HG02970 (cell line): ENCODE results near the gene ADIPOQ.
"Not testable (repeated sequence)": the region's sequence is repeated elsewhere in the genome, so short reads cannot be mapped to it uniquely, and the experiment has no call there.

ENCODE experiments used
- ATAC-seq: cut with Tn5 transposase; IDR thresholded peaks from one replicate; pipeline ENCODE4 v1.9.1; 2021; ENCODE audit warnings: mild to moderate bottlenecking, moderate library complexity, moderate number of reproducible peaks; ENCODE audit not compliant: unreplicated experiment, low FRiP score

ADIPOQ gene

DNA sequence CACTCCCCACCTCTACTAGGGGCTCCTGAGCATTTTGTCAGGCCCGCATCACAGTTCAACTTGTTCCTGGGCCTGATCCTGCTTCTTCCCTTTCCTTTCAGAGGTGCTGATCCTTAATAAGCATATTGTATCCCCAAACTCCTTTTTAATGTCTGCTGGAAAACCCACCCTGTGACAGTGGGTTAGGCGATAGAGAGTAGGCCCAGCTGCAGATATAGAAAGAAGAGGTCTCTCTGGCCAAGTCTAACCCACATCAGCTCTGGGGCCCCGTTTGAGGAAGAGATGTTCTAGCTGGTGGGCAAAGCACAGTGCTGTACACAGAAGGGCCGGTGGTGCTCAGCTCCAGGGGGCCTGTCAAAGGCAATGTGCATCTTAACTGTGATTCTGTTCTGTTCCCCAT, 53.5 kb downstream of the ADIPOQ start:
- no peak for ATAC-seq

GRCh38 chr3:186896875-186897274, 54.4 kb downstream of the ADIPOQ start:
- no peak for ATAC-seq

DNA sequence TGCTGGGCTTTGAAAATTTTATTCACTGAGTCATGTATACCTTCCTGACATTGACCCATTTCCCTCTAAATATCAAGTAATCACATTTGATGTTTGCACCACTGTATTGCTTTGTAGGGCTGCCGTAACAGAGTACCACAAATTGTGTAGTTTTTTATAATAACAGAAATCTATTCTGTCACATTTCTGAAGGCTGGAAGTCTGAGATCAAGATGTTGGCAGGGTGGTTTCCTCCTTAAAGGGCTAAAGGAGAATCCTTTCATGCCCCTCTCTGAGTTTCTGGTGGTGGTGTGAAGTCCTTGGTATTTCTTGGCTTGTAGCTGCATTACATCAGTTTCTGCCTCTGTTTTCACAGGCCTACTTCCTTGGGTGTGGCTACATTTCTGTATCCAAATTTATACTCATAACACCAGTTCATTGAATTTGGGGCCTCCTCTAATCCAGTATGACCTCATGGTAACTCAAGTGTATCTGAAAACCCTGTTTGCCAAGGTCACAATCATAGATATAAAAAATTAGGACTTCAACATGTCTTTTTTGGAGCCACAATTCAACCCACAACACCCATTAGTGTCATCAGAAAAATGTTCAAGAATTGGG, 58.7 kb downstream of the ADIPOQ start:
- ATAC-seq = no peak

DNA sequence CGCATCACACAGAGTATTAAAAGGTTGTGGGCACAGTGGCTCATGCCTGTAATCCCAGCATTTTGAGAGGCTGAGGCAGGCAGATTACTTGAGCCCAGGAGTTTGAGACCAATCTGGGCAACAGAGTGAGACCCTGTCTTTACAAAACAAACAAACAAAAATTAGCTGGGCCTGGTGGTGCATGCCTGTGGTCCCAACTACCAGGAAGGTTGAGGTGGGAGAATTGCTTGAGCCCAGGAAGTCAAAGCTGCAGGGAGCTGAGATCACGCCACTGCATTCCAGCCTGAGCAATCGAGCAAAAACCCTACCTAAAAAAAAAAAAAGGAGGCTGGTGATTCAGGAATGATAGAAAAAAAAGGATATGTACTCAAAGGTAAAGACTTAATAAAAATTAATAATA, 59.6 kb downstream of the ADIPOQ start:
- ATAC-seq = no peak

GRCh38 chr3:186902713-186903112, 60.2 kb downstream of the ADIPOQ start:
- ATAC-seq = no peak

DNA sequence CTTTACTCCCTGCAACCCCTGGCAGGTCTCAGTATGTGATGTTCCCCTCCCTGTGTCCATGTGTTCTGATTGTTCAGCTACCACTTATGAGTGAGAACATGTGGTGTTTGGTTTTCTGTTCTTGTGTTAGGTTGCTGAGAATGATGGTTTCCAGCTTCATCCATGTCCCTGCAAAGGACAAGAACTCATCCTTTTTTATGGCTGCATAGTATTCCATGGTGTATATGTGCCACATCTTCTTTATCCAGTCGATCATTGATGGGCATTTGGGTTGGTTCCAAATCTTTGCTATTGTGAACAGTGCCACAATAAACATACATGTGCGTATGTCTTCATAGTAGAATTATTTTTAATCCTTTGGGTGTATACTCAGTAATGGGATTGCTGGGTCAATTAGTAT, 61.2 kb downstream of the ADIPOQ start:
- not testable (repeated sequence) for ATAC-seq

- ATAC-seq = not testable (repeated sequence)
Measured at GRCh38 chr3:186907075-186907474, 64.6 kb downstream of the ADIPOQ start.
